A549 (cell line): ENCODE measurements around the gene AFDN. TPM values are rescaled to one million over a fixed set of nuclear protein-coding genes. Genes with fewer than 3 reads are reported as not detected.
A peak's percentile ranks its signal among the peaks of the same experiment; 100 is the strongest.

Source experiments
- ATAC-seq, 2 experiments: fragments of 200-7000 bp in 1 of 2; fragments of >200 bp in 1 of 2; cut with Nextera tagmentation in 1 of 2; cut with Tn5 transposase in 1 of 2; 3 replicates each; pipeline versions ENCODE4 v1.8.0 to v1.9.1; 2018 to 2020; ENCODE audit warnings: mild to moderate bottlenecking in 1 of 2, moderate library complexity in 1 of 2
- CTCF ChIA-PET: fragments of 300-600 bp; sonication (Branson Sonifier 250); formaldehyde crosslinking; extraction: SDS; loops from one replicate; lab custom pipeline; 2021; ENCODE audit warnings: antibody characterized with exemption, inconsistent platforms; lab: Yijun Ruan, JAX
- POLR2A ChIA-PET: fragments of 350-600 bp; formaldehyde crosslinking; extraction: SDS; loops from one replicate; lab custom pipeline; 2021; ENCODE audit warnings: antibody characterized with exemption, inconsistent platforms; lab: Yijun Ruan, JAX
- DNase-seq, 2 experiments: peaks; one replicate each; pipeline versions ENCODE4 v3.0.0 to v3.0.0-alpha.2; 2011 to 2016; ENCODE audit warnings: low read depth in 1 of 2, low spot score in 1 of 2
- FAIRE-seq: peaks from 2 replicates; lab custom pipeline; 2011; peaks lifted over from hg19 to GRCh38; lab: Jason Lieb, UNC
- H3K27ac ChIP-seq, 2 experiments: fragments of >200 bp; sonication (Bioruptor Twin); formaldehyde crosslinking; 3 replicates each; pipeline ENCODE4 v1.5.1; 2016 to 2017
- H3K4me1 ChIP-seq: fragments of >200 bp; sonication (Bioruptor Twin); formaldehyde crosslinking; 3 replicates; pipeline ENCODE4 v1.6.1; 2016
- H3K4me2 ChIP-seq: fragments of >200 bp; sonication (Bioruptor Twin); formaldehyde crosslinking; 3 replicates; pipeline ENCODE4 v1.6.1; 2016
- H3K4me3 ChIP-seq: fragments of >200 bp; sonication (Bioruptor Twin); formaldehyde crosslinking; 3 replicates; pipeline ENCODE4 v1.5.1; 2016
- H3K9me3 ChIP-seq: fragments of >200 bp; sonication (Bioruptor Twin); formaldehyde crosslinking; 3 replicates; pipeline ENCODE4 v1.6.1; 2016
- ATOH8 ChIP-seq: fragments of 250-450 bp; sonication (Bioruptor Pico); IDR thresholded peaks from 2 replicates; pipeline ENCODE4 v1.5.0; 2020; ENCODE audit warnings: low read depth, mild to moderate bottlenecking, moderate library complexity
- BCL3 ChIP-seq: fragments of >200 bp; sonication (Bioruptor Twin); formaldehyde crosslinking; IDR thresholded peaks from 3 replicates; pipeline ENCODE4 v1.6.1; 2016
- BHLHE40 ChIP-seq: IDR thresholded peaks from 2 replicates; pipeline ENCODE4 v1.6.1; 2012; ENCODE audit warnings: low read depth, low read length, inconsistent platforms
- CBX2 ChIP-seq: fragments of 200-600 bp; sonication (generic); IDR thresholded peaks from 2 replicates; pipeline ENCODE4 v1.6.1; 2016; ENCODE audit warnings: low read depth, mild to moderate bottlenecking, borderline replicate concordance
- CBX8 ChIP-seq: fragments of 200-600 bp; sonication (generic); IDR thresholded peaks from 2 replicates; pipeline ENCODE4 v1.6.1; 2016
- E2F6 ChIP-seq: IDR thresholded peaks from 2 replicates; pipeline ENCODE4 v1.6.1; 2012; ENCODE audit warnings: low read depth, borderline replicate concordance
- EHF ChIP-seq: fragments of 250-450 bp; sonication (Bioruptor Pico); IDR thresholded peaks from 2 replicates; pipeline ENCODE4 v1.5.0; 2020; ENCODE audit warnings: mild to moderate bottlenecking
- FOSB ChIP-seq: fragments of 250-450 bp; sonication (Bioruptor Pico); IDR thresholded peaks from 2 replicates; pipeline ENCODE4 v1.5.0; 2020; ENCODE audit warnings: mild to moderate bottlenecking, moderate library complexity
- FOSL2 ChIP-seq, 2 experiments: fragments of 450-650 bp in 1 of 2; fragments of >200 bp in 1 of 2; sonication (Bioruptor Twin) in 1 of 2; formaldehyde crosslinking; IDR thresholded peaks; 2 replicates each; pipeline versions ENCODE4 v1.5.0 to v1.6.1; 2016 to 2020; ENCODE audit warnings: mild to moderate bottlenecking in 1 of 2, moderate library complexity in 1 of 2
- FOXS1 ChIP-seq: fragments of 250-450 bp; sonication (Bioruptor Pico); IDR thresholded peaks from 2 replicates; pipeline ENCODE4 v1.5.0; 2020; ENCODE audit warnings: mild to moderate bottlenecking, moderate library complexity
- HES2 ChIP-seq: fragments of >200 bp; sonication (Bioruptor Twin); formaldehyde crosslinking; IDR thresholded peaks from 2 replicates; pipeline ENCODE4 v1.6.1; 2016
- HEYL ChIP-seq: fragments of 250-450 bp; sonication (Bioruptor Pico); IDR thresholded peaks from 2 replicates; pipeline ENCODE4 v1.8.0; 2021; ENCODE audit warnings: mild to moderate bottlenecking, moderate library complexity
- JUNB ChIP-seq: fragments of >200 bp; sonication (Bioruptor Twin); formaldehyde crosslinking; IDR thresholded peaks from 2 replicates; pipeline ENCODE4 v1.6.1; 2016
- KDM1A ChIP-seq: fragments of 200-600 bp; sonication (generic); IDR thresholded peaks from 2 replicates; pipeline ENCODE4 v1.6.1; 2016; ENCODE audit warnings: low read depth, mild to moderate bottlenecking
- KDM5A ChIP-seq: fragments of 200-600 bp; sonication (generic); IDR thresholded peaks from 2 replicates; pipeline ENCODE4 v1.6.1; 2016; ENCODE audit warnings: antibody characterized with exemption, mild to moderate bottlenecking
- MAFK ChIP-seq: fragments of 450-650 bp; IDR thresholded peaks from 2 replicates; pipeline ENCODE4 v1.6.1; 2014; ENCODE audit not compliant: partially characterized antibody
- MAX ChIP-seq: IDR thresholded peaks from 2 replicates; pipeline ENCODE4 v1.6.1; 2012
- MYC ChIP-seq: IDR thresholded peaks from 2 replicates; pipeline ENCODE4 v1.6.1; 2012; ENCODE audit warnings: mild to moderate bottlenecking, inconsistent platforms, low read length, improper control_type of control experiment, borderline replicate concordance
- NFE2L2 ChIP-seq: fragments of 150-350 bp; conservative IDR thresholded peaks from 2 replicates; pipeline ENCODE4 v1.6.1; 2014; ENCODE audit warnings: low read length
- NR3C1 ChIP-seq: fragments of >200 bp; sonication (Bioruptor Twin); formaldehyde crosslinking; IDR thresholded peaks from 3 replicates; pipeline ENCODE4 v1.6.1; 2017
- POLR2A ChIP-seq: IDR thresholded peaks from 2 replicates; pipeline ENCODE4 v1.6.1; 2012; ENCODE audit warnings: mild to moderate bottlenecking, low read length
- POLR2AphosphoS2 ChIP-seq: conservative IDR thresholded peaks from 2 replicates; pipeline ENCODE4 v1.6.1; 2012; ENCODE audit warnings: low read length, improper control_type of control experiment, inconsistent platforms
- RFX5 ChIP-seq: fragments of 450-650 bp; IDR thresholded peaks from 2 replicates; pipeline ENCODE4 v1.7.1; 2014; ENCODE audit warnings: antibody characterized with exemption, mild to moderate bottlenecking, moderate library complexity
- RNF2 ChIP-seq: fragments of 200-600 bp; sonication (generic); IDR thresholded peaks from 2 replicates; pipeline ENCODE4 v1.6.1; 2016; ENCODE audit warnings: low read depth, mild to moderate bottlenecking, antibody characterized with exemption, moderate library complexity, borderline replicate concordance
- SREBF2 ChIP-seq: fragments of 450-650 bp; IDR thresholded peaks from 2 replicates; pipeline ENCODE4 v1.6.1; 2014; ENCODE audit warnings: mild to moderate bottlenecking, moderate library complexity
- TFCP2L1 ChIP-seq: fragments of 250-450 bp; sonication (Bioruptor Pico); IDR thresholded peaks from 2 replicates; pipeline ENCODE4 v1.5.0; 2021; ENCODE audit warnings: mild to moderate bottlenecking
- TP53 ChIP-seq: fragments of 250-450 bp; sonication (Bioruptor Pico); IDR thresholded peaks from 2 replicates; pipeline ENCODE4 v1.5.0; 2021; ENCODE audit warnings: mild to moderate bottlenecking, moderate library complexity
- USF2 ChIP-seq: fragments of 450-650 bp; IDR thresholded peaks from 2 replicates; pipeline ENCODE4 v1.6.1; 2014; ENCODE audit warnings: antibody characterized with exemption
- ZC3H11A ChIP-seq: fragments of 450-650 bp; IDR thresholded peaks from 2 replicates; pipeline ENCODE4 v1.6.1; 2014; ENCODE audit warnings: antibody characterized with exemption, mild to moderate bottlenecking
- ZNF302 ChIP-seq: fragments of 250-450 bp; sonication (Bioruptor Pico); IDR thresholded peaks from 2 replicates; pipeline ENCODE4 v1.9.0; 2021; ENCODE audit warnings: inconsistent platforms, mild to moderate bottlenecking, moderate library complexity
- ZSCAN20 ChIP-seq: fragments of 250-450 bp; sonication (Bioruptor Pico); IDR thresholded peaks from 2 replicates; pipeline ENCODE4 v1.8.0; 2022; ENCODE audit warnings: mild to moderate bottlenecking, moderate library complexity
- WGBS: methylation state at CpG from one replicate; pipeline ENCODE4 v1.1.6; 2017; ENCODE audit errors: missing lambda C conversion rate; 5-methylcytosine and 5-hydroxymethylcytosine counted together
- polyA plus RNA-seq, 4 experiments: library from polyadenylated mRNA; depleted of rRNA in 3 of 4; stranded (reverse); fragments of >200 nt; fragmentation: RNase III in 1 of 4; extraction: RNeasy Plus Mini Kit Qiagen cat#74134 plus additional on column Dnase treatment in 1 of 4; gene quantifications; 2 replicates in 3 of 4; 3 replicates in 1 of 4; pipeline ENCODE4 v1.2.3, GENCODE V29; 2011 to 2017

AFDN gene
- polyA plus RNA-seq, 2 of the 4 experiments (the other 2 are of a cell fraction): 17.5 to 40.8 TPM

- ChIA-PET POLR2A (no interaction called here), CTCF (no interaction called here)
- 69% methylated on average over 6 of the region's 6 CpGs for WGBS
- FAIRE-seq: no peak
- Histone ChIP-seq H3K4me1 (no peaks in the 10 kb centered on the region), H3K4me2 (no peak overlapping the region), H3K9me3 (peaks cover 28% of the 10 kb centered on the region), H3K4me3 (no peak overlapping the region), H3K27ac (no peak overlapping the region)
- ATAC-seq: no peak
- no peak for TF ChIP-seq POLR2AphosphoS2
- no peak for TF ChIP-seq RNF2
- TF ChIP-seq USF2: no peak
- TF ChIP-seq MAFK: peak; percentile 14
- no peak for TF ChIP-seq MYC
- TF ChIP-seq NR3C1: no peak
- no peak for TF ChIP-seq CBX2
- TF ChIP-seq KDM5A: no peak
- no peak for TF ChIP-seq POLR2A
- no peak for DNase-seq
Observed at GRCh38 chr6:168014428-168014827, 187.7 kb downstream of the AFDN start.

GRCh38 chr6:168015009-168015408 is 188.3 kb downstream of the AFDN start:
- FAIRE-seq: no peak
- DNase-seq: no peak
- WGBS: 61% methylated on average over 4 of the region's 4 CpGs
- no peak for ATAC-seq
- Histone ChIP-seq H3K4me2 (no peak overlapping the region), H3K4me1 (no peaks in the 10 kb centered on the region), H3K4me3 (no peak overlapping the region), H3K27ac (no peak overlapping the region), H3K9me3 (peaks cover 28% of the 10 kb centered on the region)
- ChIA-PET POLR2A (no interaction called here), CTCF (no interaction called here)
- no peak for TF ChIP-seq HEYL (CRISPR knock-in tag)
- no peak for TF ChIP-seq ZNF302 (CRISPR knock-in tag)
- TF ChIP-seq USF2: no peak
- no peak for TF ChIP-seq E2F6
- no peak for TF ChIP-seq ZSCAN20 (CRISPR knock-in tag)
- TF ChIP-seq BCL3: no peak
- no peak for TF ChIP-seq SREBF2
- no peak for TF ChIP-seq TFCP2L1 (CRISPR knock-in tag)
- no peak for TF ChIP-seq MAX
- no peak for TF ChIP-seq EHF

- ChIA-PET POLR2A (no interaction called here), CTCF (no interaction called here)
- DNase-seq (no peak), FAIRE-seq (no peak), ATAC-seq (no peak)
- H3K4me1 ChIP-seq: no peaks in the 10 kb centered on the region
- no peak overlapping the region for H3K4me2 ChIP-seq
- no peak for TF ChIP-seq POLR2AphosphoS2
- no peak for TF ChIP-seq JUNB
- TF ChIP-seq CBX8: no peak
- TF ChIP-seq ZC3H11A: no peak
- no peak for TF ChIP-seq TP53 (CRISPR knock-in tag)
- no peak for TF ChIP-seq FOXS1 (CRISPR knock-in tag)
- TF ChIP-seq FOSB (CRISPR knock-in tag): no peak
- no peak for TF ChIP-seq NFE2L2
- TF ChIP-seq RFX5: no peak
- no peak for TF ChIP-seq BHLHE40
- TF ChIP-seq E2F6: no peak
- TF ChIP-seq HES2: no peak
- no peak for TF ChIP-seq FOSL2 (IDR thresholded peaks at IDR 0.05)
- no peak for TF ChIP-seq FOSL2 (CRISPR knock-in tag; IDR thresholded peaks at IDR 0.05)
- no peak for TF ChIP-seq KDM1A
- TF ChIP-seq ZNF302 (CRISPR knock-in tag): no peak
- TF ChIP-seq ATOH8 (CRISPR knock-in tag): no peak
- TF ChIP-seq MYC: no peak
- 69% methylated on average over 14 of the region's 14 CpGs for WGBS
- no peak overlapping the region for H3K27ac ChIP-seq
- no peak overlapping the region for H3K4me3 ChIP-seq
- H3K9me3 ChIP-seq: peaks cover 22% of the 10 kb centered on the region
Observed at GRCh38 chr6:168015482-168016175, 188.9 kb downstream of the AFDN start.
